ENCODE results near the gene PCSK9.

The PCSK9 gene

DNA sequence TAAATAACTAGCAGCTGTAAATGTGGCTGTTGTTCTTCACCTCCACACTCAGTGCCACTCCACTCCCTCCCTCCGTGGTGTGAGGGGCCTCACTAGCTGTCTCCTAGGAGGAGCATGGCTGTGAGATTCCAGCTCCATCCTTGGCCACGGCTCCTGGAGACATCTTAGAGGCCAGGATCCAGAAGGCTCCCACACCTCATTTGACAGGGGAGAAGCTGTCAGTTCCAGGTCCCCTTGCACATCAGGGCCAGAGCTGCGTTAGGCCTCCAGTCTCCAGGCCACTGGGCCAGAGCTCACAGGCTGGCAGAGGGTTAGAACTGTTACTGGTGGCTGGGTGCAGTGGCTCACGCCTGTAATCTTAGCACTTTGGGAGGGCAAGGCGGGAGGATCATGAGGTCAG lies 15.0 kb downstream of the PCSK9 start:
- Histone ChIP-seq H3K4me3 (ENCODE audit: low read depth in 1 of 2, low read length in 1 of 2) (no peak overlapping the region), H3K27me3 (no peaks in the 10 kb centered on the region), H3K27ac (no peak overlapping the region), H3K36me3 (no peaks in the 10 kb centered on the region), H3K9me3 (no peaks in the 10 kb centered on the region), H3K4me1 (ENCODE audit: control insufficient read depth in 1 of 2, insufficient read depth in 1 of 2, low read depth in 1 of 2, low read length in 1 of 2) (peaks cover 15 to 22% of the 10 kb centered on the region in 2 experiments)
- TF ChIP-seq, protein P1, sequence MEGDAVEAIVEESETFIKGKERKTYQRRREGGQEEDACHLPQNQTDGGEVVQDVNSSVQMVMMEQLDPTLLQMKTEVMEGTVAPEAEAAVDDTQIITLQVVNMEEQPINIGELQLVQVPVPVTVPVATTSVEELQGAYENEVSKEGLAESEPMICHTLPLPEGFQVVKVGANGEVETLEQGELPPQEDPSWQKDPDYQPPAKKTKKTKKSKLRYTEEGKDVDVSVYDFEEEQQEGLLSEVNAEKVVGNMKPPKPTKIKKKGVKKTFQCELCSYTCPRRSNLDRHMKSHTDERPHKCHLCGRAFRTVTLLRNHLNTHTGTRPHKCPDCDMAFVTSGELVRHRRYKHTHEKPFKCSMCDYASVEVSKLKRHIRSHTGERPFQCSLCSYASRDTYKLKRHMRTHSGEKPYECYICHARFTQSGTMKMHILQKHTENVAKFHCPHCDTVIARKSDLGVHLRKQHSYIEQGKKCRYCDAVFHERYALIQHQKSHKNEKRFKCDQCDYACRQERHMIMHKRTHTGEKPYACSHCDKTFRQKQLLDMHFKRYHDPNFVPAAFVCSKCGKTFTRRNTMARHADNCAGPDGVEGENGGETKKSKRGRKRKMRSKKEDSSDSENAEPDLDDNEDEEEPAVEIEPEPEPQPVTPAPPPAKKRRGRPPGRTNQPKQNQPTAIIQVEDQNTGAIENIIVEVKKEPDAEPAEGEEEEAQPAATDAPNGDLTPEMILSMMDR (IDR thresholded peaks at IDR 0.05), result no peak

DNA sequence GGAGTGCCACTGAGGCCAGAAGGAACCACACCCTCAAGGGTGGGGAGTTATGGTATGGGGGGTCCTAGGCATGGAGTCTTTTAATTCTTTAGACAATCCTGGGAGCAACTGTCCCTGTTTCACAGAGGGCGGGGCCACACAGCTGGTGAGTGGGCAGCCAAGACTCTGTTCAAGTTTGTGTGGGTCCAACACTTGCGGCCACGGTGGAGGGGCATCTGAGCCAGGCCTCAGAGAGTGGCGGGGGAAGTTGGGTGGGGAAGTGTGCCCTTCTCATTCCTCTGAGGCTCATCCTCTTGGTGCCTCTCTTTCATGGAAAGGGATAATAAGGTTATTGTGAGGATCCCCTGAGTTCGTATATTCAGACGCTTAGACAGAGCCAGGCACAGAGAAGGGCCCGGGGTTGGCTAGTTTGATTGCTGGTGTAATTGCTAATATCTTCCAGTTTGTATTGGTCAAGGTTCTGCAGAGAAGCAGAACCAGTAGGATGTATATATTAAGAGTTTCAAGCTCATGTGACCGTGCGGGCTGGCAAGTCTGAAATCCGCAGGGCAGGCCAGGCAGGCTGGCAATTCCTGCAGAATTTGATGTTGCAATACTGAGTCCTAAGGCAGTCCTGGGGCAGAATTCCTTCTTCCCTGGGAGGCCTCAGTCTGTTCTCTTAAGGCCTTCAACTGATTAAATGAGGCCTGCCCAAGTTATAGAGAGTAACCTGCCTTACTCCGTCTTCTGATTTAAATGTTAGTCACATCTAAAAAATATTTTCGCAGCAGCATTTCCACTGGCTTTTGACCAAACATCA lies 15.9 kb downstream of the PCSK9 start:
- TF ChIP-seq, protein P1 (IDR thresholded peaks at IDR 0.05), result no peak
- Histone ChIP-seq H3K36me3 (no peaks in the 10 kb centered on the region), H3K4me1 (ENCODE audit: control insufficient read depth in 1 of 2, insufficient read depth in 1 of 2, low read depth in 1 of 2, low read length in 1 of 2) (peaks cover 15 to 22% of the 10 kb centered on the region in 2 experiments), H3K27ac (no peak overlapping the region), H3K9me3 (no peaks in the 10 kb centered on the region), H3K27me3 (no peaks in the 10 kb centered on the region), H3K4me3 (ENCODE audit: low read depth in 1 of 2, low read length in 1 of 2) (no peak overlapping the region)

DNA sequence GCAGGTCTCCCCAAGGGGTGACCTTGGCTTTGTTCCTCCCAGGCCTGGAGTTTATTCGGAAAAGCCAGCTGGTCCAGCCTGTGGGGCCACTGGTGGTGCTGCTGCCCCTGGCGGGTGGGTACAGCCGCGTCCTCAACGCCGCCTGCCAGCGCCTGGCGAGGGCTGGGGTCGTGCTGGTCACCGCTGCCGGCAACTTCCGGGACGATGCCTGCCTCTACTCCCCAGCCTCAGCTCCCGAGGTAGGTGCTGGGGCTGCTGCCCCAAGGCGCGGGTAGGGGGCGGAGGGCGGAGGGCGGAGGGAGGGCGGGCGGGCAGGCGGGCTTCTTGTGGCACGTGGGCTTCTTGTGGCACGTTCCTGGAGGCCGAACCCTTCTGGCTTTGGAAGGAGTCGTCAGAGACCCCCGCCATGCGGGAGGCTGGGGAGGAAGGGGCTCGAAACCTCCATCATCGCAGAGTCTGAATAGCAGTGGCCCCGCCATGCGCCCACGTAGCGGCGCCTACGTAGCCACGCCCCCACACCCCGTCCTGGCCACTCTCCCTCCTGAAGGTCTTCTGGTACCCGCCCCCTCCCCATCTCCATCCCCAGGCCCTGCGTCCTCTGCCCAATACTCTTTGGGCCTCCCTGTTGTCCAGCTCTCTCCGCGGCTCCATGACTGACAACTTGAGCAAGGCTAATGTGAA lies 16.7 kb downstream of the PCSK9 start:
- Histone ChIP-seq H3K36me3 (no peaks in the 10 kb centered on the region), H3K9me3 (no peaks in the 10 kb centered on the region), H3K27me3 (no peaks in the 10 kb centered on the region), H3K4me1 (ENCODE audit: control insufficient read depth in 1 of 2, insufficient read depth in 1 of 2, low read depth in 1 of 2, low read length in 1 of 2) (peaks cover 15 to 22% of the 10 kb centered on the region in 2 experiments), H3K27ac (no peak overlapping the region), H3K4me3 (ENCODE audit: low read depth in 1 of 2, low read length in 1 of 2) (no peak overlapping the region)
- TF ChIP-seq, protein P1 (IDR thresholded peaks at IDR 0.05), result no peak

DNA sequence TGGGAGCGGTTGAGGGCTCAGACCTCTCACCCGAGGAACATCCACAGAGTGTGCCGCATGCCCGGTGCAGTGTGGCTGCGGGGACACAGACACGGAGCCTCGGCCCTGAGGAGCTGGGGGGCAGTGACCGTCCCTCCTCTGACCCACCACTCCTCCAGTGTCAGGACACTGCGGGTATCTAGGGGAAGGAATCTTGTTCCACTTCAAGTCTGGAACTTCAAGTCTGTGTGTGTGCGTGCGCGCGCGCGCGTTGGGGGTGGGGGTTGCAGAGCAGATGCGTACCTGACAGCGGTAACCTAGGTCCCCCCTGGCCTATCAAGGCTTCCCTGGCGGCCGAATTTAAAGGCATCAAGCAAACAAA lies 17.3 kb downstream of the PCSK9 start:
- H3K36me3 ChIP-seq, result no peaks in the 10 kb centered on the region
- H3K9me3 ChIP-seq, result no peaks in the 10 kb centered on the region
- TF ChIP-seq, protein P1 (IDR thresholded peaks at IDR 0.05), result no peak
- no peak overlapping the region for H3K4me3 ChIP-seq (ENCODE audit: low read depth in 1 of 2, low read length in 1 of 2)
- no peak overlapping the region for H3K27ac ChIP-seq
- no peaks in the 10 kb centered on the region for H3K27me3 ChIP-seq
- H3K4me1 ChIP-seq (ENCODE audit: control insufficient read depth in 1 of 2, insufficient read depth in 1 of 2, low read depth in 1 of 2, low read length in 1 of 2), result peaks cover 15 to 22% of the 10 kb centered on the region in 2 experiments

DNA sequence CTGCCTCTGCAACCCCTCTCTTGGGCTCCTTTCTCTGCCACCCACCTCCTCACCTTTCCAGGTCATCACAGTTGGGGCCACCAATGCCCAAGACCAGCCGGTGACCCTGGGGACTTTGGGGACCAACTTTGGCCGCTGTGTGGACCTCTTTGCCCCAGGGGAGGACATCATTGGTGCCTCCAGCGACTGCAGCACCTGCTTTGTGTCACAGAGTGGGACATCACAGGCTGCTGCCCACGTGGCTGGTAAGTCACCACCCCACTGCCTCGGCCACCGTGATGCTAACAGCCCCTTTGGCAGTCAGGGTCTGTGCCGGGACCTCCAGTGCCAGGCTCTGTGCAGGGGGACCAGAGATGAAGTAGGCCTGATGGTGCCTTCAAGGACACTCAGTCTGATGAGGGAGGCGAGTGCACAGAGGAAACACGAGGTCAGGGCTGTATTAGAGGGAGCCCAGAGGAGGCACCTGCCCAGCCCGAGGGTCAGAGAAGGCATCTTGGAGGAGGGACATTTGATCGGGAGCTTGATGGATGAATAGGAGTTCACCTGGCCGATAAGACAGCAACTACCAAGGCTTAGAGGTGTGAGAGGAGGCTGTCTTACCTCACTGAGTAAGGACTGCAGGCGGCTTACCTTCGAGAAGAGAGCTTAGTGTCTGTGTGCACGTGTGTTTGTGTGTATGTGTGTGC lies 18.1 kb downstream of the PCSK9 start:
- Histone ChIP-seq H3K9me3 (no peaks in the 10 kb centered on the region), H3K4me1 (ENCODE audit: control insufficient read depth in 1 of 2, insufficient read depth in 1 of 2, low read depth in 1 of 2, low read length in 1 of 2) (peaks cover 15 to 21% of the 10 kb centered on the region in 2 experiments), H3K27ac (no peak overlapping the region), H3K27me3 (no peaks in the 10 kb centered on the region), H3K36me3 (no peaks in the 10 kb centered on the region), H3K4me3 (ENCODE audit: low read depth in 1 of 2, low read length in 1 of 2) (no peak overlapping the region)
- TF ChIP-seq, protein P1 (IDR thresholded peaks at IDR 0.05), result no peak
